IMR-90 (cell line): ENCODE measurements around the gene GALNT5.

Experiments used
- BHLHE40 ChIP-seq: fragments of 150-350 bp; IDR thresholded peaks from 2 replicates; pipeline ENCODE4 v1.6.1; 2016; ENCODE audit warnings: mild to moderate bottlenecking, low read depth, low read length
- CHD1 ChIP-seq: IDR thresholded peaks from 2 replicates; pipeline ENCODE4 v1.6.1; 2012; ENCODE audit warnings: low read depth, low read length, improper control_type of control experiment
- MAFK ChIP-seq: IDR thresholded peaks from 2 replicates; pipeline ENCODE4 v1.6.1; 2012; ENCODE audit warnings: low read depth, low read length, improper control_type of control experiment
- MAZ ChIP-seq: IDR thresholded peaks from 2 replicates; pipeline ENCODE4 v1.6.1; 2012; ENCODE audit warnings: low read depth, mild to moderate bottlenecking, low read length, improper control_type of control experiment, moderate library complexity, borderline replicate concordance
- MXI1 ChIP-seq: IDR thresholded peaks from 2 replicates; pipeline ENCODE4 v1.6.1; 2012; ENCODE audit warnings: low read depth, mild to moderate bottlenecking, low read length, moderate library complexity, borderline replicate concordance
- POLR2A ChIP-seq: IDR thresholded peaks from 2 replicates; pipeline ENCODE4 v1.6.1; 2012; ENCODE audit warnings: mild to moderate bottlenecking, low read depth, low read length
- RCOR1 ChIP-seq: IDR thresholded peaks from 2 replicates; pipeline ENCODE4 v1.6.1; 2012; ENCODE audit warnings: mild to moderate bottlenecking, low read length, improper control_type of control experiment; ENCODE audit not compliant: insufficient replicate concordance
- RFX5 ChIP-seq: IDR thresholded peaks from 2 replicates; pipeline ENCODE4 v1.8.0; 2012; ENCODE audit warnings: low read depth, mild to moderate bottlenecking, low read length, moderate library complexity
- TF ChIP-seq, protein P1 (sequence below): conservative IDR thresholded peaks from 2 replicates; pipeline ENCODE4 v1.5.1; 2012; ENCODE audit warnings: mild to moderate bottlenecking, low read depth, low read length, improper control_type of control experiment

DNA sequence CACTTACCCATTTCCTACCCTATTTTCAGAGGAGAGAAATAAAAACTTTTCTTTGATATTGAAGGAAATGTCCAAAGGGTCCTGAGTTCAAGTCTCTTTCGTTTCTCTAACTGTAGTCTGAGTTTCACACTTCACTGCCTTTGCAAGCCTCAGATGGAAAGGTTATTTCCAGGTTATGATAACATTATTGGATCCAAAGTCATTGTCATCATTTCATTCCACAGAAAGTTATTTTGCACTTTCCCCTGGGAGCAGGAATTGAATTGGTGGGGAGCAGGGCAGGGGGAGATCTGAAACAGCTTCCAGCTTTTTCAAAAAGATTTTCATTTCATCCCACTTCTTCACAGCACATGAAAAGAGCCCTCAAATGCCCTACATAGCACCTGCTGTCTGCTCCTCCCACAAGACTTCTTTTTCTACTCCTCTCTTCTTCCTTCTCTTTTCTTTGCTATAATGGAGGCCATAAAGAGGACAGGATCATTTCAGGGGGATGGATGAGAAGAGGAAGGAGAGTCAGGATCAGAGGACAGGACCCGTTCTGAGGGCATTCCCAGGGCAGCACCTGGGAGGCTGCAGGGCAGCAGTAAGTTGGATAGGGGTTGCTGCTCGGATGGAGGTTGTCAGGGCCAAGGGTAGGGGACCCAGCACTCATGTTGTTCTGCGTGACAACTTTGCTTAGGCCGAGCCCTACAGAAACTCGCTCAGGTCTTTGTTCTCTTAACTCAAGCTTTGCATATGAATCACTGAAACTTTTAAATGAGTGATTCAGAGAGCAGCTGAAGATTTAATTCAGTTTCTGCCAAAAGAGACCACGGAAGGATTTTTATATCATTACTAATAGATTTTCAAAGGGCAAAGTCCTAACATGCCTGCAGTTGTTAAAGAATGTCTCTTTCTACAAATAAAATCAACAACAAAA is 11.4 kb upstream of the GALNT5 start:
- no peak for TF ChIP-seq RCOR1
- TF ChIP-seq, protein P1, sequence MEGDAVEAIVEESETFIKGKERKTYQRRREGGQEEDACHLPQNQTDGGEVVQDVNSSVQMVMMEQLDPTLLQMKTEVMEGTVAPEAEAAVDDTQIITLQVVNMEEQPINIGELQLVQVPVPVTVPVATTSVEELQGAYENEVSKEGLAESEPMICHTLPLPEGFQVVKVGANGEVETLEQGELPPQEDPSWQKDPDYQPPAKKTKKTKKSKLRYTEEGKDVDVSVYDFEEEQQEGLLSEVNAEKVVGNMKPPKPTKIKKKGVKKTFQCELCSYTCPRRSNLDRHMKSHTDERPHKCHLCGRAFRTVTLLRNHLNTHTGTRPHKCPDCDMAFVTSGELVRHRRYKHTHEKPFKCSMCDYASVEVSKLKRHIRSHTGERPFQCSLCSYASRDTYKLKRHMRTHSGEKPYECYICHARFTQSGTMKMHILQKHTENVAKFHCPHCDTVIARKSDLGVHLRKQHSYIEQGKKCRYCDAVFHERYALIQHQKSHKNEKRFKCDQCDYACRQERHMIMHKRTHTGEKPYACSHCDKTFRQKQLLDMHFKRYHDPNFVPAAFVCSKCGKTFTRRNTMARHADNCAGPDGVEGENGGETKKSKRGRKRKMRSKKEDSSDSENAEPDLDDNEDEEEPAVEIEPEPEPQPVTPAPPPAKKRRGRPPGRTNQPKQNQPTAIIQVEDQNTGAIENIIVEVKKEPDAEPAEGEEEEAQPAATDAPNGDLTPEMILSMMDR = no peak
- no peak for TF ChIP-seq RFX5
- TF ChIP-seq MAFK = no peak
- no peak for TF ChIP-seq POLR2A
- no peak for TF ChIP-seq MXI1
- TF ChIP-seq MAZ = no peak
- no peak for TF ChIP-seq CHD1
- no peak for TF ChIP-seq BHLHE40
